K562 (cell line): ENCODE results near the gene CNTN4. TPM values are rescaled to one million over a fixed set of nuclear protein-coding genes. Genes with fewer than 3 reads are reported as not detected.

Source experiments
- ATAC-seq: fragments of 200-7000 bp; cut with Tn5 transposase; 3 replicates; pipeline ENCODE4 v1.9.1; 2020; ENCODE audit warnings: moderate library complexity
- BruUV-seq: library from RNA; stranded (reverse); fragments of 400-500 nt; replicated peaks from 2 replicates; lab custom pipeline; 2021; lab: Mats Ljungman, UMichigan
- CTCF ChIA-PET: fragments of 300-600 bp; formaldehyde crosslinking; extraction: SDS; loops from one replicate; lab custom pipeline; 2021; ENCODE audit warnings: low intra/inter-chr PET ratio; lab: Yijun Ruan, JAX
- POLR2A ChIA-PET: fragments of 300-600, 350-650 bp; sonication (Branson Sonifier 250); formaldehyde crosslinking; extraction: SDS; loops from one replicate; lab custom pipeline; 2021; ENCODE audit warnings: antibody characterized with exemption, inconsistent platforms; lab: Yijun Ruan, JAX
- DNase-seq, 4 experiments: peaks; one replicate each; pipeline versions ENCODE4 v3.0.0 to v3.0.0-alpha.2; 2011 to 2018; ENCODE audit warnings: low spot score in 3 of 4, mixed read lengths in 3 of 4; ENCODE audit errors: extremely low read depth in 1 of 4
- FAIRE-seq: peaks from 2 replicates; lab custom pipeline; 2011; peaks lifted over from hg19 to GRCh38; lab: Jason Lieb, UNC
- H2AFZ ChIP-seq: 2 replicates; pipeline ENCODE4 v1.6.0; 2011; ENCODE audit warnings: low read depth, low read length, control low read depth, inconsistent platforms
- H3K27ac ChIP-seq: fragments of 200-600 bp; 3 replicates; pipeline ENCODE4 v1.8.0; 2011; ENCODE audit warnings: low read depth, mild to moderate bottlenecking, control low read depth, inconsistent platforms, low read length, moderate library complexity, mixed read lengths; ENCODE audit errors: extremely low read depth
- H3K27me3 ChIP-seq, 2 experiments: fragments of 300-600 bp in 1 of 2; 2 replicates in 1 of 2; 3 replicates in 1 of 2; pipeline versions ENCODE4 v1.6.0 to v1.8.0; 2011; ENCODE audit warnings: inconsistent platforms in 2 of 2, low read length in 2 of 2, mild to moderate bottlenecking in 1 of 2, mixed read lengths in 1 of 2, moderate library complexity in 1 of 2; ENCODE audit not compliant: control insufficient read depth in 2 of 2, insufficient read depth in 2 of 2
- H3K36me3 ChIP-seq: fragments of 300-600 bp; 3 replicates; pipeline ENCODE4 v1.8.0; 2011; ENCODE audit warnings: mild to moderate bottlenecking, low read length, inconsistent platforms; ENCODE audit not compliant: control insufficient read depth, insufficient read depth
- H3K4me1 ChIP-seq, 2 experiments: fragments of 200-600 bp in 1 of 2; replicated peaks in 1 of 2; 2 replicates in 1 of 2; 3 replicates in 1 of 2; pipeline versions ENCODE4 v1.5.1 to v1.8.0; 2011; ENCODE audit warnings: inconsistent platforms in 2 of 2, low read length in 2 of 2, mild to moderate bottlenecking in 1 of 2, mixed read lengths in 1 of 2, moderate library complexity in 1 of 2; ENCODE audit not compliant: control insufficient read depth in 2 of 2, insufficient read depth in 2 of 2
- H3K4me2 ChIP-seq: 2 replicates; pipeline ENCODE4 v1.6.1; 2011; ENCODE audit warnings: low read length, control low read depth, inconsistent platforms, mixed read lengths; ENCODE audit not compliant: insufficient read depth
- H3K4me3 ChIP-seq: fragments of 200-600 bp; sonication (generic), shearing (Covaris generic); 2 replicates; pipeline ENCODE4 v1.5.1; 2016; ENCODE audit warnings: control low read depth, inconsistent platforms
- H3K79me2 ChIP-seq: fragments of 200-600 bp; 3 replicates; pipeline ENCODE4 v1.8.0; 2011; ENCODE audit warnings: low read length, inconsistent platforms; ENCODE audit not compliant: control insufficient read depth, insufficient read depth
- H3K9ac ChIP-seq, 2 experiments: 2 replicates each; pipeline versions ENCODE4 v1.6.0 to v1.6.1; 2011; ENCODE audit warnings: low read depth in 2 of 2, low read length in 2 of 2, control low read depth in 1 of 2, inconsistent platforms in 1 of 2, mild to moderate bottlenecking in 1 of 2, mixed read lengths in 1 of 2; ENCODE audit not compliant: insufficient read depth in 1 of 2
- H3K9me1 ChIP-seq: one replicate; pipeline ENCODE4 v1.6.0; 2011; ENCODE audit warnings: inconsistent platforms, mild to moderate bottlenecking, low read length, moderate library complexity; ENCODE audit not compliant: control insufficient read depth, insufficient read depth
- H3K9me3 ChIP-seq: replicated peaks from 2 replicates; pipeline ENCODE4 v1.5.1; 2011; ENCODE audit warnings: low read depth, low read length, inconsistent platforms; ENCODE audit not compliant: control insufficient read depth, insufficient read depth
- H4K20me1 ChIP-seq: replicated peaks from 2 replicates; pipeline ENCODE4 v1.6.1; 2011; ENCODE audit warnings: low read length, inconsistent platforms, mixed read lengths; ENCODE audit not compliant: control insufficient read depth, insufficient read depth
- ARID3A ChIP-seq: IDR thresholded peaks from 2 replicates; pipeline ENCODE4 v1.6.1; 2012; ENCODE audit warnings: low read depth, low read length, improper control_type of control experiment, borderline replicate concordance
- ATF4 ChIP-seq: fragments of 450-650 bp; formaldehyde crosslinking; IDR thresholded peaks from 2 replicates; pipeline ENCODE4 v1.4.0; 2022; ENCODE audit warnings: mild to moderate bottlenecking, moderate library complexity
- EGR1 ChIP-seq: fragments of 450-650 bp; conservative IDR thresholded peaks from 2 replicates; pipeline ENCODE4 v1.6.1; 2017; ENCODE audit warnings: mild to moderate bottlenecking
- PHF8 ChIP-seq: fragments of 200-600 bp; sonication (generic); IDR thresholded peaks from 2 replicates; pipeline ENCODE4 v1.6.1; 2012; ENCODE audit warnings: mixed run types, mild to moderate bottlenecking, inconsistent platforms, low read length, moderate library complexity, borderline replicate concordance
- TCF3 ChIP-seq: sonication (generic); formaldehyde crosslinking; IDR thresholded peaks from 2 replicates; pipeline ENCODE4 v1.4.0; 2020; ENCODE audit warnings: mild to moderate bottlenecking, missing genetic modification reagents
- ZBTB11 ChIP-seq, 3 experiments: fragments of 200-800 bp in 1 of 3; fragments of 250-450 bp in 1 of 3; fragments of 450-650 bp in 1 of 3; sonication (Bioruptor Pico) in 1 of 3; sonication (Bioruptor generic) in 1 of 3; formaldehyde crosslinking in 1 of 3; IDR thresholded peaks; 2 replicates each; pipeline versions ENCODE4 v1.6.1 to v1.8.0; 2016 to 2022; ENCODE audit warnings: mild to moderate bottlenecking in 2 of 3, missing genetic modification characterization in 2 of 3, missing compliant biosample characterization in 1 of 3, moderate library complexity in 1 of 3
- ZNF133 ChIP-seq: fragments of 250-450 bp; sonication (Bioruptor Pico); IDR thresholded peaks from 2 replicates; pipeline ENCODE4 v1.4.0; 2020; ENCODE audit warnings: mild to moderate bottlenecking
- ZNF280A ChIP-seq: fragments of 450-650 bp; IDR thresholded peaks from 2 replicates; pipeline ENCODE4 v1.6.1; 2018; ENCODE audit warnings: mild to moderate bottlenecking, low read depth; ENCODE audit not compliant: partially characterized antibody
- WGBS: fragments of 100-300 bp; shearing (Covaris generic); methylation state at CpG from one replicate; pipeline ENCODE4 v1.1.6; 2016; ENCODE audit warnings: low coverage, mixed read lengths; ENCODE audit not compliant: insufficient coverage; ENCODE audit errors: missing lambda C conversion rate; 5-methylcytosine and 5-hydroxymethylcytosine counted together
- in situ Hi-C: fragments of 300-500 bp; cut with MboI; formaldehyde crosslinking; loops from 4 replicates; pipeline ENCODE4 v1.15.0; 2018; ENCODE audit warnings: inconsistent platforms, mixed read lengths
- intact Hi-C: fragments of 100-400 bp; cut with micrococcal nuclease; formaldehyde crosslinking; loops from 2 replicates; pipeline ENCODE4 v1.14.2; 2022
- polyA plus RNA-seq, 8 experiments: library from polyadenylated mRNA; depleted of rRNA in 4 of 8; stranded (reverse) in 5 of 8; unstranded in 3 of 8; fragments of >200 nt; fragmentation: Nextera tagmentation in 2 of 8; fragmentation: Illumina TruSeq in 1 of 8; extraction: Ambion mirVana in 2 of 8; extraction: Trizol in 1 of 8; gene quantifications; 2 replicates each; pipeline versions ENCODE4 v1.2.1 to v1.2.3, GENCODE V29; 2011 to 2014; ENCODE audit warnings: inconsistent platforms in 1 of 8, missing spikeins in 1 of 8
- total RNA-seq, 7 experiments: library from RNA; depleted of rRNA in 6 of 7; stranded (reverse); fragments of >200 nt in 6 of 7; fragmentation: Illumina TruSeq in 2 of 7; extraction: Trizol in 2 of 7; gene quantifications; 2 replicates each; pipeline versions ENCODE4 v1.2.1 to v1.2.3, GENCODE V29; 2011 to 2021; ENCODE audit warnings: low replicate concordance in 1 of 7
- TF ChIP-seq, protein P1 (sequence below): IDR thresholded peaks from 2 replicates; pipeline ENCODE4 v1.6.1; 2011; ENCODE audit warnings: borderline replicate concordance, low read depth, mild to moderate bottlenecking, moderate library complexity, low read length; ENCODE audit not compliant: insufficient read depth, poor library complexity, severe bottlenecking

CNTN4 gene
- total and polyA plus RNA-seq, 9 of the 15 experiments (the other 6 are each of a cell fraction or from before 2014, with no cell fraction given) = not detected

DNA sequence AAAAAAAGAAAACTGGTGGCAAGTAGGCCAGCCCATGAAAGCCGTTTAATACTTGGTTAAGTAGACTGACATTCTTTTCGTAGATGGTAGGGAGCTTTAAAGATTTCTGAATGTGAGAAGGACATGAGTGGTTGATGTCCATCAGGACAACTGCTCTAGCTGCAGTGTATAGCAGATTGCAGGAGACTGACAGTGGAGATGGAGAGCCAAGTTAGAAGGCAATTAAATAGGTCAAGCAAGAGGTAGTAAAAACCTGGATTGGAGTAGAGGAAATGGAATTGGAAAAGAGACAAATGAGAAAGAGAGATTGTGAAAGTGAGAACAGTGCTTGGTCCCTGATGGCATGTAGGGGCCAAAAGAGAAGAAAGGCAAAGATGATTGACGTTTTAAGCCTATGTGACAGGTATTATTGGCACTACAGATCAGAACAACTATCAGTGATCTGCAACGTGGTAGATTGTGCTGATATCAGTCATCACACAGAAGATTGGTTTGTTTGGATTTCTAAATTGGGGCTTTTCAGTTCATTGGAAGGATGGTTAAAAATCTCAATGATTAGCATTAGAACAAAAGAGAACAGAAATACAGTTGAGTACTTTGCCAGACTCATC is 74.0 kb downstream of the CNTN4 start:
- POLR2A ChIA-PET = no interaction called here
- FAIRE-seq (no peak), ATAC-seq (no peak), DNase-seq (no peak)
- no peaks in the 10 kb centered on the region for H3K4me1 ChIP-seq
- no peak overlapping the region for H3K9ac ChIP-seq
- H3K4me2 ChIP-seq = no peak overlapping the region
- H2AFZ ChIP-seq = no peak overlapping the region
- intact Hi-C loops = no loop called here
- no peaks in the 10 kb centered on the region for H3K9me3 ChIP-seq
- in situ Hi-C loops = no loop called here
- H3K36me3 ChIP-seq = no peaks in the 10 kb centered on the region
- 0% methylated on average over 4 of the region's 4 CpGs for WGBS
- CTCF ChIA-PET = no interaction called here
- no peaks in the 10 kb centered on the region for H3K79me2 ChIP-seq
- no peak overlapping the region for H3K4me3 ChIP-seq
- no peaks in the 10 kb centered on the region for H3K27me3 ChIP-seq
- H3K9me1 ChIP-seq = no peaks in the 10 kb centered on the region
- H3K27ac ChIP-seq = no peak overlapping the region
- BruUV-seq = no TSS peak
- H4K20me1 ChIP-seq = no peaks in the 10 kb centered on the region
- no peak for TF ChIP-seq ZBTB11 (CRISPR knock-in tag; IDR thresholded peaks at IDR 0.05)
- TF ChIP-seq, protein P1, sequence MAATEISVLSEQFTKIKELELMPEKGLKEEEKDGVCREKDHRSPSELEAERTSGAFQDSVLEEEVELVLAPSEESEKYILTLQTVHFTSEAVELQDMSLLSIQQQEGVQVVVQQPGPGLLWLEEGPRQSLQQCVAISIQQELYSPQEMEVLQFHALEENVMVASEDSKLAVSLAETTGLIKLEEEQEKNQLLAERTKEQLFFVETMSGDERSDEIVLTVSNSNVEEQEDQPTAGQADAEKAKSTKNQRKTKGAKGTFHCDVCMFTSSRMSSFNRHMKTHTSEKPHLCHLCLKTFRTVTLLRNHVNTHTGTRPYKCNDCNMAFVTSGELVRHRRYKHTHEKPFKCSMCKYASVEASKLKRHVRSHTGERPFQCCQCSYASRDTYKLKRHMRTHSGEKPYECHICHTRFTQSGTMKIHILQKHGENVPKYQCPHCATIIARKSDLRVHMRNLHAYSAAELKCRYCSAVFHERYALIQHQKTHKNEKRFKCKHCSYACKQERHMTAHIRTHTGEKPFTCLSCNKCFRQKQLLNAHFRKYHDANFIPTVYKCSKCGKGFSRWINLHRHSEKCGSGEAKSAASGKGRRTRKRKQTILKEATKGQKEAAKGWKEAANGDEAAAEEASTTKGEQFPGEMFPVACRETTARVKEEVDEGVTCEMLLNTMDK = no peak
- TF ChIP-seq ZNF133 (CRISPR knock-in tag) = no peak
- no peak for TF ChIP-seq PHF8
- TF ChIP-seq ATF4 (CRISPR knock-in tag) = no peak
- no peak for TF ChIP-seq EGR1
- TF ChIP-seq ZNF280A = no peak
- no peak for TF ChIP-seq TCF3 (CRISPR knock-in tag)
- no peak for TF ChIP-seq ARID3A
